ENCODE results near the gene ZNRF3.

DNA sequence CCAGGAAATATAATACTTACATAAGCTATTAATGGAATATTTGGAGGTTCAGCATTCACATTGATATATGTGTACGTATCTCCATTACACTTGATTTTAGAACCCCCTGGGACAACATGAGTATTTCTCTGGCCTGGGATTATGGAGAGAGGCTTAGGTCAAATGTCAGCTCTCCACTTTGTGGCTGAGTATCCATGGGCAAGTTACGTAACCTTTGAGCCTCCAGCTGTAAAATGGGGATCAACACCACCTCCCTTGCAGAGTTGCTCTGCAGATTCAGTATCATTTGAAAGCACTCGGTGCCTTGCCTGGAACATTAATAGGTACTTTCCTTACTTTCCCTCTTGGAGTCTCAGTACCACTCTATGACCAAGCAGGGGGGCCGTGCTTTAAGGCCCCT, 145.1 kb downstream of the ZNRF3 start:
- TF ChIP-seq, protein P1, sequence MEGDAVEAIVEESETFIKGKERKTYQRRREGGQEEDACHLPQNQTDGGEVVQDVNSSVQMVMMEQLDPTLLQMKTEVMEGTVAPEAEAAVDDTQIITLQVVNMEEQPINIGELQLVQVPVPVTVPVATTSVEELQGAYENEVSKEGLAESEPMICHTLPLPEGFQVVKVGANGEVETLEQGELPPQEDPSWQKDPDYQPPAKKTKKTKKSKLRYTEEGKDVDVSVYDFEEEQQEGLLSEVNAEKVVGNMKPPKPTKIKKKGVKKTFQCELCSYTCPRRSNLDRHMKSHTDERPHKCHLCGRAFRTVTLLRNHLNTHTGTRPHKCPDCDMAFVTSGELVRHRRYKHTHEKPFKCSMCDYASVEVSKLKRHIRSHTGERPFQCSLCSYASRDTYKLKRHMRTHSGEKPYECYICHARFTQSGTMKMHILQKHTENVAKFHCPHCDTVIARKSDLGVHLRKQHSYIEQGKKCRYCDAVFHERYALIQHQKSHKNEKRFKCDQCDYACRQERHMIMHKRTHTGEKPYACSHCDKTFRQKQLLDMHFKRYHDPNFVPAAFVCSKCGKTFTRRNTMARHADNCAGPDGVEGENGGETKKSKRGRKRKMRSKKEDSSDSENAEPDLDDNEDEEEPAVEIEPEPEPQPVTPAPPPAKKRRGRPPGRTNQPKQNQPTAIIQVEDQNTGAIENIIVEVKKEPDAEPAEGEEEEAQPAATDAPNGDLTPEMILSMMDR (IDR thresholded peaks at IDR 0.05; ENCODE audit: insufficient read depth, low read depth, low read length): no peak
- TF ChIP-seq EZH2 (IDR thresholded peaks at IDR 0.05; ENCODE audit: insufficient read depth, low read length): no peak
